GM12891 (cell line): ENCODE results near the gene GTF3C4.

Source experiments
- POLR2A ChIP-seq: IDR thresholded peaks from 2 replicates; pipeline ENCODE4 v1.6.1; 2011; ENCODE audit warnings: low read depth, low read length, control low read depth
- POLR2AphosphoS5 ChIP-seq: IDR thresholded peaks from 2 replicates; pipeline ENCODE4 v1.6.1; 2011; ENCODE audit warnings: low read depth, low read length, control low read depth

DNA sequence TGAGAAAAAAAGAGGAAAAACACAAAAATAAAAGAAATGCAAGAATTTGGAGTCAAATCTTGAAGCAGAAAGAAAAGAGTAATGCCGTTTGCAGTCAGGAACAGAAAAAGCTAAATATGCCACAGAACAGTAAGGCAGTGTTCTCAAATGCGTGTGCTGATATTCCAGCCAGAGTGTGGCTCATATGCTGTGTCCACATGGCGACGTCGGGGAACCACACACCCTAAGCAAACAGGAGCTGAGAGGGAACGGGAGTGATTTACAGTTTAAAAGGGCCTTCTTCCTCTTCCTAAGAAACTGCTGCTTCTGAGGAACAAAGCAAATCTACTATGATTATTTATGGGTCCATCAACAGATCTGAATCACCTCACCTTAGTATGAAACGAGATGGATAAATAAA, 43.2 kb upstream of the GTF3C4 start:
- TF ChIP-seq POLR2A: no peak
- TF ChIP-seq POLR2AphosphoS5: no peak
